HG02852 (cell line): ENCODE results near the gene MTCP1.

Source experiments
- ATAC-seq: cut with Tn5 transposase; IDR thresholded peaks from one replicate; pipeline ENCODE4 v1.9.1; 2021; ENCODE audit warnings: mild to moderate bottlenecking, moderate library complexity; ENCODE audit not compliant: unreplicated experiment

Gene MTCP1

GRCh38 chrX:155070975-155071693 is at the start of gene MTCP1, which contains the start of the genes BRCC3 and CMC4:
Gene MTCP1 (minus strand): TSS chrX:155071136. CDS start chrX:155066010, 5,126 bp downstream.
Gene BRCC3 (plus strand): TSS chrX:155071508. CDS start chrX:155071528, 20 bp downstream.
Gene CMC4 (minus strand): TSS chrX:155071136. CDS start chrX:155064023, 7,113 bp downstream.
- peak; percentile 84 for ATAC-seq

GRCh38 chrX:155115174-155115819 is 44.4 kb upstream of the MTCP1 start:
- ATAC-seq: no peak

- no peak for ATAC-seq
Observed at GRCh38 chrX:155113097-155113496, 42.2 kb upstream of the MTCP1 start.

GRCh38 chrX:155112171-155112570 is 41.2 kb upstream of the MTCP1 start:
- no peak for ATAC-seq

GRCh38 chrX:155108427-155108826 is 37.5 kb upstream of the MTCP1 start:
- ATAC-seq: no peak

GRCh38 chrX:155105919-155106318 is 35.0 kb upstream of the MTCP1 start:
- no peak for ATAC-seq

GRCh38 chrX:155094468-155095061 is 23.6 kb upstream of the MTCP1 start:
- peak; percentile 62 for ATAC-seq

- no peak for ATAC-seq
Observed at GRCh38 chrX:155086961-155087735, 16.2 kb upstream of the MTCP1 start.

- ATAC-seq: no peak
Observed at GRCh38 chrX:155086202-155086840, 15.4 kb upstream of the MTCP1 start.

- ATAC-seq: no peak
Observed at GRCh38 chrX:155071694-155072280, 851 bp upstream of the MTCP1 start.

- peak; percentile 22 for ATAC-seq
Observed at GRCh38 chrX:155070663-155070974, 317 bp downstream of the MTCP1 start.

GRCh38 chrX:155070038-155070437 is 898 bp downstream of the MTCP1 start:
- ATAC-seq: no peak

- no peak for ATAC-seq
Observed at GRCh38 chrX:155069414-155069813, 1.5 kb downstream of the MTCP1 start.

- no peak for ATAC-seq
Observed at GRCh38 chrX:155068165-155068564, 2.8 kb downstream of the MTCP1 start.

GRCh38 chrX:155065035-155065734 is 5.8 kb downstream of the MTCP1 start:
- no peak for ATAC-seq

- no peak for ATAC-seq
Observed at GRCh38 chrX:155061760-155062159, 9.2 kb downstream of the MTCP1 start.

GRCh38 chrX:155056877-155057792 is 13.8 kb downstream of the MTCP1 start:
- ATAC-seq: peak; percentile 90

- no peak for ATAC-seq
Observed at GRCh38 chrX:155056471-155056870, 14.5 kb downstream of the MTCP1 start.

GRCh38 chrX:155055494-155055893 is 15.4 kb downstream of the MTCP1 start:
- ATAC-seq: no peak
